HUES48 (cell line): ENCODE data around the gene IQGAP1.
"Not testable (repeated sequence)": the region's sequence is repeated elsewhere in the genome, so short reads cannot be mapped to it uniquely, and the experiment has no call there.

Experiments used
- H3K27ac ChIP-seq: one replicate; pipeline ENCODE4 v1.7.0; 2013; ENCODE audit warnings: low read depth, low read length, inconsistent platforms
- H3K27me3 ChIP-seq: 2 replicates; pipeline ENCODE4 v1.6.1; 2013; ENCODE audit warnings: mild to moderate bottlenecking, low read length; ENCODE audit not compliant: control insufficient read depth, insufficient read depth
- H3K36me3 ChIP-seq: 2 replicates; pipeline ENCODE4 v1.6.1; 2013; ENCODE audit warnings: low read length; ENCODE audit not compliant: control insufficient read depth, insufficient read depth
- H3K4me1 ChIP-seq: 2 replicates; pipeline ENCODE4 v1.6.1; 2013; ENCODE audit warnings: mild to moderate bottlenecking, low read length; ENCODE audit not compliant: control insufficient read depth, insufficient read depth
- H3K4me3 ChIP-seq: 2 replicates; pipeline ENCODE4 v1.5.1; 2013; ENCODE audit warnings: mild to moderate bottlenecking, low read depth, low read length
- H3K9ac ChIP-seq: 2 replicates; pipeline ENCODE4 v1.6.1; 2013; ENCODE audit warnings: mild to moderate bottlenecking, low read depth, low read length, moderate library complexity
- H3K9me3 ChIP-seq: 2 replicates; pipeline ENCODE4 v1.6.1; 2013; ENCODE audit warnings: low read length; ENCODE audit not compliant: control insufficient read depth, insufficient read depth

Gene IQGAP1

GRCh38 chr15:90387534-90388461 is at the start of gene IQGAP1:
Gene IQGAP1, plus strand, starts transcription at chr15:90388242. Its CDS starts 100 bp downstream, at chr15:90388342.
- Histone ChIP-seq H3K4me3 (peak within 1 kb of the TSS; percentile 94), H3K4me1 (peaks cover 30% of the 10 kb centered on the region), H3K9me3 (no peaks in the 10 kb centered on the region), H3K36me3 (peaks cover 16% of the 10 kb centered on the region), H3K9ac (peak within 1 kb of the TSS; percentile 75), H3K27ac (peak within 1 kb of the TSS; percentile 96), H3K27me3 (no peaks in the 10 kb centered on the region)

- no peak overlapping the region for H3K4me3 ChIP-seq
- no peaks in the 10 kb centered on the region for H3K9me3 ChIP-seq
- no peak overlapping the region for H3K9ac ChIP-seq
- no peaks in the 10 kb centered on the region for H3K27me3 ChIP-seq
- H3K36me3 ChIP-seq, result no peaks in the 10 kb centered on the region
- no peak overlapping the region for H3K27ac ChIP-seq
- H3K4me1 ChIP-seq, result no peaks in the 10 kb centered on the region
Measured at GRCh38 chr15:90338532-90338931, 49.5 kb upstream of the IQGAP1 start.

- Histone ChIP-seq H3K27ac (no peak overlapping the region), H3K27me3 (no peaks in the 10 kb centered on the region), H3K4me1 (no peaks in the 10 kb centered on the region), H3K4me3 (no peak overlapping the region), H3K9ac (no peak overlapping the region), H3K9me3 (no peaks in the 10 kb centered on the region), H3K36me3 (no peaks in the 10 kb centered on the region)
Measured at GRCh38 chr15:90340345-90340744, 47.7 kb upstream of the IQGAP1 start.

GRCh38 chr15:90343302-90343790 is 44.7 kb upstream of the IQGAP1 start:
- H3K36me3 ChIP-seq, result no peaks in the 10 kb centered on the region
- no peaks in the 10 kb centered on the region for H3K27me3 ChIP-seq
- no peak overlapping the region for H3K27ac ChIP-seq
- no peaks in the 10 kb centered on the region for H3K4me1 ChIP-seq
- H3K9ac ChIP-seq, result no peak overlapping the region
- no peaks in the 10 kb centered on the region for H3K9me3 ChIP-seq
- no peak overlapping the region for H3K4me3 ChIP-seq

GRCh38 chr15:90344662-90345061 is 43.4 kb upstream of the IQGAP1 start:
- H3K4me1 ChIP-seq, result no peaks in the 10 kb centered on the region
- H3K4me3 ChIP-seq, result no peak overlapping the region
- no peaks in the 10 kb centered on the region for H3K9me3 ChIP-seq
- no peaks in the 10 kb centered on the region for H3K27me3 ChIP-seq
- no peak overlapping the region for H3K9ac ChIP-seq
- no peak overlapping the region for H3K27ac ChIP-seq
- no peaks in the 10 kb centered on the region for H3K36me3 ChIP-seq

- Histone ChIP-seq H3K27me3 (no peaks in the 10 kb centered on the region), H3K4me1 (no peaks in the 10 kb centered on the region), H3K9ac (no peak overlapping the region), H3K27ac (no peak overlapping the region), H3K4me3 (no peak overlapping the region), H3K36me3 (no peaks in the 10 kb centered on the region), H3K9me3 (no peaks in the 10 kb centered on the region)
Measured at GRCh38 chr15:90345857-90346256, 42.2 kb upstream of the IQGAP1 start.

- H3K4me3 ChIP-seq, result not testable (repeated sequence)
Measured at GRCh38 chr15:90347431-90348065, 40.5 kb upstream of the IQGAP1 start.

GRCh38 chr15:90348456-90348855 is 39.6 kb upstream of the IQGAP1 start:
- H3K4me1 ChIP-seq, result no peaks in the 10 kb centered on the region
- no peak overlapping the region for H3K4me3 ChIP-seq
- no peak overlapping the region for H3K9ac ChIP-seq
- H3K9me3 ChIP-seq, result no peaks in the 10 kb centered on the region
- H3K27me3 ChIP-seq, result peaks cover 3% of the 10 kb centered on the region; the same call in 1 of the 2 replicates
- H3K36me3 ChIP-seq, result no peaks in the 10 kb centered on the region
- H3K27ac ChIP-seq, result no peak overlapping the region

More at GRCh38 chr15:90347431-90348065, 40.5 kb upstream of the IQGAP1 start:
- H3K27me3 ChIP-seq, H3K9me3 ChIP-seq, H3K9ac ChIP-seq, H3K36me3 ChIP-seq, H3K4me1 ChIP-seq, H3K27ac ChIP-seq: not testable (repeated sequence)

GRCh38 chr15:90349072-90349471 is 39.0 kb upstream of the IQGAP1 start:
- no peak overlapping the region for H3K4me3 ChIP-seq
- peaks cover 3% of the 10 kb centered on the region; the same call in 1 of the 2 replicates for H3K27me3 ChIP-seq
- no peak overlapping the region for H3K9ac ChIP-seq
- no peaks in the 10 kb centered on the region for H3K9me3 ChIP-seq
- H3K4me1 ChIP-seq, result no peaks in the 10 kb centered on the region
- H3K36me3 ChIP-seq, result no peaks in the 10 kb centered on the region
- H3K27ac ChIP-seq, result no peak overlapping the region

GRCh38 chr15:90349821-90350220 is 38.2 kb upstream of the IQGAP1 start:
- peaks cover 3% of the 10 kb centered on the region; the same call in 1 of the 2 replicates for H3K27me3 ChIP-seq
- H3K27ac ChIP-seq, result no peak overlapping the region
- H3K4me1 ChIP-seq, result no peaks in the 10 kb centered on the region
- H3K4me3 ChIP-seq, result no peak overlapping the region
- H3K36me3 ChIP-seq, result no peaks in the 10 kb centered on the region
- H3K9ac ChIP-seq, result no peak overlapping the region
- H3K9me3 ChIP-seq, result no peaks in the 10 kb centered on the region
